Calu3 (cell line): ENCODE measurements around the gene TSPAN18. TPM values are rescaled to one million over a fixed set of nuclear protein-coding genes. Genes with fewer than 3 reads are reported as not detected.

Experiments used
- BruUV-seq: library from RNA; stranded (reverse); fragments of 400-500 nt; replicated peaks from 2 replicates; lab custom pipeline; 2021; lab: Mats Ljungman, UMichigan
- CTCF ChIA-PET: fragments of 300-600 bp; sonication (Branson Sonifier 250); formaldehyde crosslinking; loops from one replicate; lab custom pipeline; 2022; ENCODE audit warnings: antibody characterized with exemption; lab: Charles Lee
- DNase-seq: peaks from one replicate; pipeline ENCODE4 v3.0.0; 2022
- H3K27ac Mint-ChIP-seq: one replicate; pipeline ENCODE4 v1.8.0; 2022; ENCODE audit warnings: mixed read lengths; ENCODE audit not compliant: unreplicated experiment
- H3K27me3 Mint-ChIP-seq: one replicate; pipeline ENCODE4 v1.8.0; 2022; ENCODE audit warnings: mixed read lengths; ENCODE audit not compliant: unreplicated experiment
- H3K36me3 Mint-ChIP-seq: one replicate; pipeline ENCODE4 v1.8.0; 2022; ENCODE audit warnings: mild to moderate bottlenecking, moderate library complexity, mixed read lengths; ENCODE audit not compliant: insufficient read depth, unreplicated experiment
- H3K4me1 Mint-ChIP-seq: one replicate; pipeline ENCODE4 v1.8.0; 2022; ENCODE audit warnings: mild to moderate bottlenecking, low read depth, mixed read lengths; ENCODE audit not compliant: unreplicated experiment
- H3K4me3 Mint-ChIP-seq: one replicate; pipeline ENCODE4 v1.8.0; 2022; ENCODE audit warnings: mild to moderate bottlenecking, low read depth, moderate library complexity, mixed read lengths; ENCODE audit not compliant: unreplicated experiment
- H3K9me3 Mint-ChIP-seq: one replicate; pipeline ENCODE4 v1.8.0; 2022; ENCODE audit warnings: low read depth, mixed read lengths; ENCODE audit not compliant: unreplicated experiment
- intact Hi-C: fragments of 100-400 bp; cut with micrococcal nuclease; formaldehyde crosslinking; loops from one replicate; pipeline ENCODE4 v1.10.0; 2022; ENCODE audit not compliant: unreplicated experiment
- total RNA-seq: library from RNA; stranded (reverse); gene quantifications from 2 replicates; pipeline ENCODE4 v1.2.3, GENCODE V29; 2022
- TF ChIP-seq, protein P1 (sequence below): fragments of 200-600 bp; IDR thresholded peaks from one replicate; pipeline ENCODE4 v1.8.0; 2022; ENCODE audit warnings: antibody characterized with exemption; ENCODE audit not compliant: unreplicated experiment

Gene TSPAN18
- total RNA-seq, 1 experiment from 2014 or later, result not detected

DNA sequence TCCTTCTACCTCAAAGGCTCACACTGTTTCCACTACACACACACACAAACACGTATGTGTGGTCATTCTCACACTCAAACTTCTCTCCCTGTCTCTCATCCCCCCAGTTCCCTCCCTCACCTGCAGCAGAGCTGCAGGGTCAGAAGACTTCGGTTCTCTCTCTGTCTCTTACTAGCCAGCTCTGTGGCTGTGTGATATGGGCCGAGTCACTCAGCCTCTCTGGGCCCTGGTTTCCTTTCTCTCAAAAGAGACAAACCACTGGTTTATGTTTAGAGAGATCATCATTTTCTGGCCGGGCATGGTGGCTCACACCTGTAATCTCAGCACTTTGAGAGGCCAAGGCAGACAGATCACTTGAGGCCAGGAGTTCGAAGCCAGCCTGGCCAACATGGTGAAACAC, 21.1 kb downstream of the TSPAN18 start:
- Mint-ChIP-seq H3K27me3 (peaks cover 74% of the 10 kb centered on the region), H3K27ac (no peak overlapping the region), H3K4me3 (no peak overlapping the region), H3K9me3 (no peaks in the 10 kb centered on the region), H3K4me1 (no peaks in the 10 kb centered on the region), H3K36me3 (no peaks in the 10 kb centered on the region)
- CTCF ChIA-PET, result interaction anchor here (0.7 kb wide), 1 partner anchor 285 kb away, joined by 6 read pairs; no protein-coding TSS in a partner anchor
- BruUV-seq, result no TSS peak
- DNase-seq, result no peak
- intact Hi-C loops, result no loop called here
- TF ChIP-seq, protein P1, sequence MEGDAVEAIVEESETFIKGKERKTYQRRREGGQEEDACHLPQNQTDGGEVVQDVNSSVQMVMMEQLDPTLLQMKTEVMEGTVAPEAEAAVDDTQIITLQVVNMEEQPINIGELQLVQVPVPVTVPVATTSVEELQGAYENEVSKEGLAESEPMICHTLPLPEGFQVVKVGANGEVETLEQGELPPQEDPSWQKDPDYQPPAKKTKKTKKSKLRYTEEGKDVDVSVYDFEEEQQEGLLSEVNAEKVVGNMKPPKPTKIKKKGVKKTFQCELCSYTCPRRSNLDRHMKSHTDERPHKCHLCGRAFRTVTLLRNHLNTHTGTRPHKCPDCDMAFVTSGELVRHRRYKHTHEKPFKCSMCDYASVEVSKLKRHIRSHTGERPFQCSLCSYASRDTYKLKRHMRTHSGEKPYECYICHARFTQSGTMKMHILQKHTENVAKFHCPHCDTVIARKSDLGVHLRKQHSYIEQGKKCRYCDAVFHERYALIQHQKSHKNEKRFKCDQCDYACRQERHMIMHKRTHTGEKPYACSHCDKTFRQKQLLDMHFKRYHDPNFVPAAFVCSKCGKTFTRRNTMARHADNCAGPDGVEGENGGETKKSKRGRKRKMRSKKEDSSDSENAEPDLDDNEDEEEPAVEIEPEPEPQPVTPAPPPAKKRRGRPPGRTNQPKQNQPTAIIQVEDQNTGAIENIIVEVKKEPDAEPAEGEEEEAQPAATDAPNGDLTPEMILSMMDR, result no peak

DNA sequence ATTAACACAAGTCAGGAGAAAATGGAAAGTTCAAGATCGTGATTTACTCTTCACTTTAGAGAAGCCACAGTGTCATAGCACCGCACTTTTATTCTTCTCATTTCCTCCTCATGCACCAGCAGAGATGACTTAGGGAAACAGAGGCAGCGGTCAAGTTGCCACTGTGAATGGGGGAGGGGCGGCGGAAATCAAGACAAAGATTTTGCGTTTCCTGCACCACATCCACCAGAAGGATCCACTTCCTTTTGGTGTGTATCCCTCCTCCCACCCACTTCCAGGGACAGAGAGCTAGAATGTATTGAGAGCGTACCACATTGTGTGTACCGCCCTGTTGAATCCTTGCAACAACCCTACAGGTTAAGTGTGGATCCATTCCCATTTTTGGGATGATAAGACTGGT, 21.8 kb downstream of the TSPAN18 start:
- H3K9me3 Mint-ChIP-seq, result no peaks in the 10 kb centered on the region
- CTCF ChIA-PET, result no interaction called here

DNA sequence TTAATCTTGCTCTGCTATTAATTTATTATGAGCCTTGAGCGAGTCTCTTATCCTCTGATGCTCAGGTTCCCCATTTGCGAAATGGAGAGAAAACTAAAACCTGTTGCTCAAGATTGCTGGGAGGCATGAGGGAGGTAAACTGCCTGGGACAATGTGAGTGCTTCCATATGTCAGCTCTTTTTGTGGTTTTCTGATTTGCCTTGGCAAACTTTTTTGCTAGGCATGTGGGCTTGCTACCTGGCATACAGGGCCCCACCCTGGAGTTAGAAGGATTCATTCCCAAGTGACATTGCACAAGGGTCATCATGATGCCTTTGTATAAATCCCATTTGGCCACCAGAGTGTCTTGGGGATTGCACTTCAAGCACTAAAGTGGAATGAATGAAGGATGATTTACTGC, 22.4 kb downstream of the TSPAN18 start:
- BruUV-seq, result no TSS peak
- Mint-ChIP-seq H3K4me3 (no peak overlapping the region), H3K27ac (no peak overlapping the region), H3K4me1 (no peaks in the 10 kb centered on the region), H3K9me3 (no peaks in the 10 kb centered on the region), H3K36me3 (no peaks in the 10 kb centered on the region), H3K27me3 (peaks cover 75% of the 10 kb centered on the region)
- intact Hi-C loops, result no loop called here
- CTCF ChIA-PET, result interaction anchor here (0.7 kb wide), 1 partner anchor 113 kb away, joined by 6 read pairs; no protein-coding TSS in a partner anchor
- TF ChIP-seq, protein P1, result no peak
- DNase-seq, result no peak

More for the DNA sequence above, 21.8 kb downstream of the TSPAN18 start:
- Mint-ChIP-seq H3K27me3 (peaks cover 74% of the 10 kb centered on the region), H3K27ac (no peak overlapping the region), H3K36me3 (no peaks in the 10 kb centered on the region), H3K4me3 (no peak overlapping the region), H3K4me1 (no peaks in the 10 kb centered on the region)
- DNase-seq, result no peak
- no TSS peak for BruUV-seq
- TF ChIP-seq, protein P1, result no peak
- intact Hi-C loops, result no loop called here

DNA sequence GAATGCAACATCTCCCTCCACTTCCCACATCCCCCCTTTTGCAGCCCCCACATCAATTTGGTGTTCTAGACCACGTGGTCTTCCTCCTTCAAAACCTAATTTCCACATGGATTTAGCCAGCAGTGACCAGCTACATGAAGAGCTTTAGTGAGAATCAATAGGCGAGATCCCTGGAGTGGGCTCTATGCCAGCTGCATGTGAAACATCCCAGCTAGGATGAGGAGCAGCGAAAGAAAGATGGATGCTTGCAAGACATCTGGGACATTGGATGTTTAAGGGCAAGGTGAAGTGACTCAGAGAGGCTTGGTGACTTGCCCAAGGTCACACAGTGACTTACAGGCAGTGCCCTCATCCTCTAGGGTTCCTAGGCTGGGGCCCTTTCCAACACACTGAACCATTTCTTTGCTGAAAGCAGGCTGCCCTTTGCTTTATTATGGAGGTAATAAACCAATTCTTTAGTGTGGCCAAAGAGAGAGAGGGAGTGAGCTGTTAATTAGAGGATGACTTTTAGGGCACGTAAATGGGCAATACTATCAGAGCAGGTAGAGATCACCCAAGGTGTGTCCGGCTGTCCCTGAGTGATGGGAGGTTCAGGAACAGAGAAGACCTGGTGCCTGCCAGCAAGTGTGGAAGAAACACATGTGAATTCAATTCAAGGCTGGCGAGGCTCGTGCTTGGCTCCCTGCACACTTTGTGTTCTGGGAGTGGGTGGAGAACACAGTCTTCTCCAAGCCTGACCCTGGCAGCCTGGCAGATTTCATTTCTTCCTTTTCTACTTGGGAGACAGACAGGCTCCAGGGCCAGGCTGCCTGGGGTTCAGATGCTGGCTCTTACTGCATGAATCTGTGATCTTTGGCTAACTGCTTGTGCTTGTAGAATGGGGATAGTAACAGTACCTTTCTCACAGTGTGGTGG, 24.0 kb downstream of the TSPAN18 start:
- Mint-ChIP-seq H3K27ac (no peak overlapping the region), H3K36me3 (no peaks in the 10 kb centered on the region), H3K9me3 (no peaks in the 10 kb centered on the region), H3K4me3 (no peak overlapping the region), H3K27me3 (peaks cover 75% of the 10 kb centered on the region), H3K4me1 (no peaks in the 10 kb centered on the region)
- intact Hi-C loops, result no loop called here
- TF ChIP-seq, protein P1, result no peak
- CTCF ChIA-PET, result no interaction called here
- no peak for DNase-seq
- BruUV-seq, result no TSS peak
